ENCODE data around the gene C1orf116. TPM values are rescaled to one million over a fixed set of nuclear protein-coding genes. Genes with fewer than 3 reads are reported as not detected.

The C1orf116 gene
- total and polyA plus RNA-seq, 4 donors = 0.08 to 2.8 (median 0.24) TPM

- H3K4me3 ChIP-seq (ENCODE audit: low read length in 2 of 2) = no peak overlapping the region
- no peak overlapping the region for H3K27ac ChIP-seq (ENCODE audit: low read depth in 1 of 2, low read length in 2 of 2)
- no peaks in the 10 kb centered on the region for H3K4me1 ChIP-seq (ENCODE audit: control insufficient read depth in 1 of 2, insufficient read depth in 2 of 2, low read length in 2 of 2)
- no peaks in the 10 kb centered on the region for H3K27me3 ChIP-seq (ENCODE audit: control insufficient read depth in 1 of 2, insufficient read depth in 2 of 2, low read length in 1 of 2)
- DNase-seq = no peak
- no peaks in the 10 kb centered on the region for H3K9me3 ChIP-seq (ENCODE audit: control insufficient read depth, low read length)
- WGBS, 2 donors = 79% methylated on average over 5 of the region's 5 CpGs
- ATAC-seq (ENCODE audit: low FRiP score) = no peak
- intact Hi-C loops (cut with DNase I) = no loop called here
- H3K36me3 ChIP-seq (ENCODE audit: control insufficient read depth in 1 of 2, insufficient read depth in 2 of 2, low read length in 1 of 2) = no peaks in the 10 kb centered on the region
Observed at GRCh38 chr1:207001492-207002245, 30.9 kb downstream of the C1orf116 start.

GRCh38 chr1:207000651-207001291, 31.8 kb downstream of the C1orf116 start:
- ATAC-seq (ENCODE audit: low FRiP score) (no peak), DNase-seq (no peak)
- intact Hi-C loops (cut with DNase I) = no loop called here
- 73 to 80% methylated on average over 5 of the region's 5 CpGs for WGBS, 2 donors
- no peaks in the 10 kb centered on the region for H3K9me3 ChIP-seq (ENCODE audit: control insufficient read depth, low read length)
- H3K4me1 ChIP-seq (ENCODE audit: control insufficient read depth in 1 of 2, insufficient read depth in 2 of 2, low read length in 2 of 2) = no peaks in the 10 kb centered on the region
- H3K27ac ChIP-seq (ENCODE audit: low read depth in 1 of 2, low read length in 2 of 2) = no peak overlapping the region
- H3K27me3 ChIP-seq (ENCODE audit: control insufficient read depth in 1 of 2, insufficient read depth in 2 of 2, low read length in 1 of 2) = no peaks in the 10 kb centered on the region
- H3K36me3 ChIP-seq (ENCODE audit: control insufficient read depth in 1 of 2, insufficient read depth in 2 of 2, low read length in 1 of 2) = no peaks in the 10 kb centered on the region
- H3K4me3 ChIP-seq (ENCODE audit: low read length in 2 of 2) = no peak overlapping the region

- WGBS, 2 donors = 90 to 91% methylated on average over 2 of the region's 2 CpGs
- DNase-seq (no peak), ATAC-seq (ENCODE audit: low FRiP score) (no peak)
- H3K9me3 ChIP-seq (ENCODE audit: control insufficient read depth, low read length) = no peaks in the 10 kb centered on the region
- no peaks in the 10 kb centered on the region for H3K36me3 ChIP-seq (ENCODE audit: control insufficient read depth in 1 of 2, insufficient read depth in 2 of 2, low read length in 1 of 2)
- H3K27me3 ChIP-seq (ENCODE audit: control insufficient read depth in 1 of 2, insufficient read depth in 2 of 2, low read length in 1 of 2) = no peaks in the 10 kb centered on the region
- no peak overlapping the region for H3K27ac ChIP-seq (ENCODE audit: low read depth in 1 of 2, low read length in 2 of 2)
- H3K4me1 ChIP-seq (ENCODE audit: control insufficient read depth in 1 of 2, insufficient read depth in 2 of 2, low read length in 2 of 2) = no peaks in the 10 kb centered on the region
- no peak overlapping the region for H3K4me3 ChIP-seq (ENCODE audit: low read length in 2 of 2)
- intact Hi-C loops (cut with DNase I) = no loop called here
Observed at GRCh38 chr1:206998816-206999215, 33.7 kb downstream of the C1orf116 start.

GRCh38 chr1:206992790-206993189, 39.8 kb downstream of the C1orf116 start:
- intact Hi-C loops (cut with DNase I) = no loop called here
- no peaks in the 10 kb centered on the region for H3K36me3 ChIP-seq (ENCODE audit: control insufficient read depth in 1 of 2, insufficient read depth in 2 of 2, low read length in 1 of 2)
- peaks cover 3% of the 10 kb centered on the region for H3K9me3 ChIP-seq (ENCODE audit: control insufficient read depth, low read length)
- no peak overlapping the region for H3K27ac ChIP-seq (ENCODE audit: low read depth in 1 of 2, low read length in 2 of 2)
- ATAC-seq (ENCODE audit: low FRiP score) (no peak), DNase-seq (no peak)
- H3K4me3 ChIP-seq (ENCODE audit: low read length in 2 of 2) = no peak overlapping the region
- peaks cover 0 to 1% of the 10 kb centered on the region in 2 donors for H3K27me3 ChIP-seq (ENCODE audit: control insufficient read depth in 1 of 2, insufficient read depth in 2 of 2, low read length in 1 of 2)
- H3K4me1 ChIP-seq (ENCODE audit: control insufficient read depth in 1 of 2, insufficient read depth in 2 of 2, low read length in 2 of 2) = no peaks in the 10 kb centered on the region

GRCh38 chr1:206987873-206988272, 44.7 kb downstream of the C1orf116 start:
- no peak overlapping the region for H3K4me3 ChIP-seq (ENCODE audit: low read length in 2 of 2)
- H3K36me3 ChIP-seq (ENCODE audit: control insufficient read depth in 1 of 2, insufficient read depth in 2 of 2, low read length in 1 of 2) = no peaks in the 10 kb centered on the region
- peaks cover 3% of the 10 kb centered on the region for H3K9me3 ChIP-seq (ENCODE audit: control insufficient read depth, low read length)
- H3K4me1 ChIP-seq (ENCODE audit: control insufficient read depth in 1 of 2, insufficient read depth in 2 of 2, low read length in 2 of 2) = no peaks in the 10 kb centered on the region
- no peak for DNase-seq
- WGBS, 2 donors = 81 to 92% methylated on average over 1 of the region's 1 CpG
- peaks cover 0 to 1% of the 10 kb centered on the region in 2 donors for H3K27me3 ChIP-seq (ENCODE audit: control insufficient read depth in 1 of 2, insufficient read depth in 2 of 2, low read length in 1 of 2)
- ATAC-seq (ENCODE audit: low FRiP score) = no peak
- H3K27ac ChIP-seq (ENCODE audit: low read depth in 1 of 2, low read length in 2 of 2) = no peak overlapping the region
- intact Hi-C loops (cut with DNase I) = no loop called here

- no peak overlapping the region for H3K4me3 ChIP-seq (ENCODE audit: low read length in 2 of 2)
- no peaks in the 10 kb centered on the region for H3K36me3 ChIP-seq (ENCODE audit: control insufficient read depth in 1 of 2, insufficient read depth in 2 of 2, low read length in 1 of 2)
- no peak for ATAC-seq (ENCODE audit: low FRiP score)
- H3K27ac ChIP-seq (ENCODE audit: low read depth in 1 of 2, low read length in 2 of 2) = no peak overlapping the region
- intact Hi-C loops (cut with DNase I) = no loop called here
- H3K27me3 ChIP-seq (ENCODE audit: control insufficient read depth in 1 of 2, insufficient read depth in 2 of 2, low read length in 1 of 2) = peaks cover 0 to 1% of the 10 kb centered on the region in 2 donors
- 35 to 40% methylated on average over 3 of the region's 3 CpGs for WGBS, 2 donors
- DNase-seq = no peak
- no peaks in the 10 kb centered on the region for H3K4me1 ChIP-seq (ENCODE audit: control insufficient read depth in 1 of 2, insufficient read depth in 2 of 2, low read length in 2 of 2)
- peaks cover 3% of the 10 kb centered on the region for H3K9me3 ChIP-seq (ENCODE audit: control insufficient read depth, low read length)
Observed at GRCh38 chr1:206986885-206987284, 45.7 kb downstream of the C1orf116 start.

- DNase-seq (no peak), ATAC-seq (ENCODE audit: low FRiP score) (no peak)
- H3K4me1 ChIP-seq (ENCODE audit: control insufficient read depth in 1 of 2, insufficient read depth in 2 of 2, low read length in 2 of 2) = no peaks in the 10 kb centered on the region
- intact Hi-C loops (cut with DNase I) = no loop called here
- no peaks in the 10 kb centered on the region for H3K36me3 ChIP-seq (ENCODE audit: control insufficient read depth in 1 of 2, insufficient read depth in 2 of 2, low read length in 1 of 2)
- H3K4me3 ChIP-seq (ENCODE audit: low read length in 2 of 2) = no peak overlapping the region
- H3K9me3 ChIP-seq (ENCODE audit: control insufficient read depth, low read length) = peaks cover 3% of the 10 kb centered on the region
- no peak overlapping the region for H3K27ac ChIP-seq (ENCODE audit: low read depth in 1 of 2, low read length in 2 of 2)
- 77 to 86% methylated on average over 3 of the region's 3 CpGs for WGBS, 2 donors
- H3K27me3 ChIP-seq (ENCODE audit: control insufficient read depth in 1 of 2, insufficient read depth in 2 of 2, low read length in 1 of 2) = peaks cover 0 to 1% of the 10 kb centered on the region in 2 donors
Observed at GRCh38 chr1:206986402-206986801, 46.2 kb downstream of the C1orf116 start.

- H3K9me3 ChIP-seq (ENCODE audit: control insufficient read depth, low read length) = peaks cover 1% of the 10 kb centered on the region
- WGBS, 2 donors = 58 to 61% methylated on average over 10 of the region's 10 CpGs
- no peaks in the 10 kb centered on the region for H3K36me3 ChIP-seq (ENCODE audit: control insufficient read depth in 1 of 2, insufficient read depth in 2 of 2, low read length in 1 of 2)
- no peak for ATAC-seq (ENCODE audit: low FRiP score)
- no peak overlapping the region for H3K4me3 ChIP-seq (ENCODE audit: low read length in 2 of 2)
- intact Hi-C loops (cut with DNase I) = no loop called here
- no peaks in the 10 kb centered on the region for H3K4me1 ChIP-seq (ENCODE audit: control insufficient read depth in 1 of 2, insufficient read depth in 2 of 2, low read length in 2 of 2)
- H3K27ac ChIP-seq (ENCODE audit: low read depth in 1 of 2, low read length in 2 of 2) = no peak overlapping the region
- DNase-seq = no peak
- no peaks in the 10 kb centered on the region for H3K27me3 ChIP-seq (ENCODE audit: control insufficient read depth in 1 of 2, insufficient read depth in 2 of 2, low read length in 1 of 2)
Observed at GRCh38 chr1:206985162-206985749, 47.3 kb downstream of the C1orf116 start.

- Histone ChIP-seq H3K4me1 (ENCODE audit: control insufficient read depth in 1 of 2, insufficient read depth in 2 of 2, low read length in 2 of 2) (no peaks in the 10 kb centered on the region), H3K9me3 (ENCODE audit: control insufficient read depth, low read length) (no peaks in the 10 kb centered on the region), H3K4me3 (ENCODE audit: low read length in 2 of 2) (no peak overlapping the region), H3K36me3 (ENCODE audit: control insufficient read depth in 1 of 2, insufficient read depth in 2 of 2, low read length in 1 of 2) (no peaks in the 10 kb centered on the region), H3K27me3 (ENCODE audit: control insufficient read depth in 1 of 2, insufficient read depth in 2 of 2, low read length in 1 of 2) (no peaks in the 10 kb centered on the region), H3K27ac (ENCODE audit: low read depth in 1 of 2, low read length in 2 of 2) (no peak overlapping the region)
- ATAC-seq (ENCODE audit: low FRiP score) (peak; percentile 65), DNase-seq (no peak)
- WGBS, 2 donors = 23% methylated on average over 4 of the region's 4 CpGs
- intact Hi-C loops (cut with DNase I) = no loop called here
Observed at GRCh38 chr1:206982216-206982615, 50.3 kb downstream of the C1orf116 start.
